Head of caudate nucleus (tissue), 42 donors: ENCODE data around the gene KASH5.
A peak's percentile ranks its signal among the peaks of the same experiment; 100 is the strongest.

ENCODE experiments used
- DNase-seq, 42 donors: peaks; one replicate each; pipeline versions ENCODE4 v3.0.0 to v3.0.0-alpha.2; 2020 to 2021; ENCODE audit warnings: mixed read lengths in 7 of 42
- intact Hi-C: fragments of 100-400 bp; cut with DNase I; formaldehyde crosslinking; loops from one replicate; pipeline ENCODE4 v1.15.0; 2022

Gene KASH5

GRCh38 chr19:49387936-49388372, at the start of gene KASH5:
TSS of gene KASH5 (plus strand) at chr19:49388249. CDS start at chr19:49390884, 2,635 bp downstream.
- intact Hi-C loops, result no loop called here

GRCh38 chr19:49338691-49339300, 49.3 kb upstream of the KASH5 start:
- DNase-seq, result peak in 40 of 42 donors; percentile 44 to 90 (median 70)
- intact Hi-C loops, result no loop called here

More at GRCh38 chr19:49387936-49388372, at the start of gene KASH5:
- DNase-seq, result peak in 35 of 42 donors; percentile 3 to 75 (median 48)

- intact Hi-C loops, result no loop called here
Observed at GRCh38 chr19:49339301-49340068, 48.6 kb upstream of the KASH5 start.

GRCh38 chr19:49340069-49340864, 47.8 kb upstream of the KASH5 start:
- DNase-seq, result peak in 5 of 42 donors; percentile 3 to 36 (median 23)
- intact Hi-C loops, result no loop called here

More at GRCh38 chr19:49339301-49340068, 48.6 kb upstream of the KASH5 start:
- DNase-seq, result peak; percentile 62 to 94 (median 84)

- intact Hi-C loops, result no loop called here
- peak in 3 of 42 donors; percentile 2 to 7 (median 6) for DNase-seq
Observed at GRCh38 chr19:49340865-49341718, 47.0 kb upstream of the KASH5 start.

- peak in 2 of 42 donors; percentile 7 for DNase-seq
- intact Hi-C loops, result no loop called here
Observed at GRCh38 chr19:49342291-49342721, 45.7 kb upstream of the KASH5 start.

GRCh38 chr19:49343123-49343522, 44.9 kb upstream of the KASH5 start:
- intact Hi-C loops, result no loop called here
- DNase-seq, result no peak

- no peak for DNase-seq
- intact Hi-C loops, result no loop called here
Observed at GRCh38 chr19:49344505-49345423, 43.3 kb upstream of the KASH5 start.

GRCh38 chr19:49347191-49347590, 40.9 kb upstream of the KASH5 start:
- intact Hi-C loops, result no loop called here
- no peak for DNase-seq

- intact Hi-C loops, result no loop called here
- DNase-seq, result peak in 22 of 42 donors; percentile 13 to 63 (median 40)
Observed at GRCh38 chr19:49347835-49348234, 40.2 kb upstream of the KASH5 start.

GRCh38 chr19:49348305-49349189, 39.5 kb upstream of the KASH5 start:
- intact Hi-C loops, result no loop called here
- no peak for DNase-seq

- DNase-seq, result no peak
- intact Hi-C loops, result no loop called here
Observed at GRCh38 chr19:49349567-49349966, 38.5 kb upstream of the KASH5 start.

- intact Hi-C loops, result no loop called here
- no peak for DNase-seq
Observed at GRCh38 chr19:49355909-49356353, 32.1 kb upstream of the KASH5 start.

GRCh38 chr19:49356382-49356781, 31.7 kb upstream of the KASH5 start:
- intact Hi-C loops, result no loop called here
- DNase-seq, result no peak

GRCh38 chr19:49357186-49357585, 30.9 kb upstream of the KASH5 start:
- no peak for DNase-seq
- intact Hi-C loops, result no loop called here
